K562 treated with DMSO at 1 percent for 24 hours (cell line): Measurements from ENCODE around the gene CYRIA. TPM values are rescaled to one million over a fixed set of nuclear protein-coding genes. Genes with fewer than 3 reads are reported as not detected.

Experiments used
- total RNA-seq: library from RNA; unstranded; fragments of 300-600 nt; gene quantifications from 2 replicates; pipeline ENCODE4 v1.2.3, GENCODE V29; 2022; ENCODE audit warnings: low read depth; ENCODE audit not compliant: insufficient read depth

Gene CYRIA
- total RNA-seq = 5.4 and 6.5 TPM in 2 replicates

GRCh38 chr2:16665748-16666448 lies at the start of gene CYRIA:
TSS of gene CYRIA (minus strand) at chr2:16665834. CDS start at chr2:16588119, 77,715 bp downstream.

